Peyer's patch (tissue), 4 donors: ENCODE measurements around the gene THSD7A. TPM values are rescaled to one million over a fixed set of nuclear protein-coding genes. Genes with fewer than 3 reads are reported as not detected.
"Not testable (repeated sequence)": the region's sequence is repeated elsewhere in the genome, so short reads cannot be mapped to it uniquely, and the experiment has no call there.

Source experiments
- DNase-seq, 3 donors: peaks; one replicate each; pipeline ENCODE4 v3.0.0-alpha.2; 2017 to 2019
- H3K27ac ChIP-seq, 4 donors: fragments of 200-600 bp; sonication (generic); one replicate each; pipeline ENCODE4 v1.5.1; 2016 to 2019
- H3K27me3 ChIP-seq, 2 donors: fragments of 200-600 bp; sonication (generic); one replicate each; pipeline ENCODE4 v1.5.1; 2019
- H3K36me3 ChIP-seq, 3 donors: fragments of 200-600 bp; sonication (generic); one replicate each; pipeline ENCODE4 v1.5.1; 2016 to 2019
- H3K4me1 ChIP-seq, 4 donors: fragments of 200-600 bp; sonication (generic); one replicate each; pipeline ENCODE4 v1.5.1; 2016 to 2019
- H3K4me3 ChIP-seq, 4 donors: fragments of 200-600 bp; sonication (generic); 1 replicate in 3 of 4; 2 replicates in 1 of 4; pipeline ENCODE4 v1.5.1; 2016 to 2019; ENCODE audit warnings: mild to moderate bottlenecking in 1 of 4
- H3K9me3 ChIP-seq, 4 donors: fragments of 200-600 bp; sonication (generic); one replicate each; pipeline ENCODE4 v1.5.1; 2016 to 2019; ENCODE audit warnings: mild to moderate bottlenecking in 1 of 4
- CTCF ChIP-seq, 6 experiments: fragments of 450-650 bp in 4 of 6; fragments of 200-600 bp in 2 of 6; sonication (generic) in 1 of 6; IDR thresholded peaks; one replicate each; pipeline ENCODE4 v1.5.1; 2017 to 2019; ENCODE audit warnings: antibody characterized with exemption in 6 of 6, mild to moderate bottlenecking in 3 of 6, moderate library complexity in 1 of 6
- POLR2A ChIP-seq, 2 donors: fragments of 450-650 bp; IDR thresholded peaks; one replicate each; pipeline ENCODE4 v1.5.1; 2017; ENCODE audit warnings: antibody characterized with exemption in 2 of 2, mild to moderate bottlenecking in 2 of 2, moderate library complexity in 2 of 2
- total RNA-seq, 4 donors: library from RNA; depleted of rRNA; stranded (reverse); fragments of >200 nt; gene quantifications; one replicate each; pipeline ENCODE4 v1.1.0, GENCODE V29; 2016

Gene THSD7A
- total RNA-seq, 4 donors from 2014 or later, result 0.53 to 4.1 (median 2.1) TPM

GRCh38 chr7:11529382-11529781 lies 302.6 kb downstream of the THSD7A start:
- H3K9me3 ChIP-seq, result no peaks in the 10 kb centered on the region
- H3K27me3 ChIP-seq, result no peaks in the 10 kb centered on the region

GRCh38 chr7:11527707-11528106 lies 304.3 kb downstream of the THSD7A start:
- no peaks in the 10 kb centered on the region for H3K4me1 ChIP-seq
- TF ChIP-seq CTCF (IDR thresholded peaks at IDR 0.05) (no peak), POLR2A (IDR thresholded peaks at IDR 0.05) (no peak)
- no peak overlapping the region for H3K4me3 ChIP-seq
- H3K27ac ChIP-seq, result no peak overlapping the region
- no peaks in the 10 kb centered on the region for H3K36me3 ChIP-seq
- DNase-seq, result no peak
- H3K9me3 ChIP-seq, result no peaks in the 10 kb centered on the region
- no peaks in the 10 kb centered on the region for H3K27me3 ChIP-seq

More at GRCh38 chr7:11529382-11529781, 302.6 kb downstream of the THSD7A start:
- DNase-seq, result no peak
- H3K4me1 ChIP-seq, result no peaks in the 10 kb centered on the region
- H3K36me3 ChIP-seq, result no peaks in the 10 kb centered on the region
- H3K27ac ChIP-seq, result no peak overlapping the region
- no peak for TF ChIP-seq POLR2A (IDR thresholded peaks at IDR 0.05)
- no peak for TF ChIP-seq CTCF (IDR thresholded peaks at IDR 0.05)
- H3K4me3 ChIP-seq, result no peak overlapping the region

- Histone ChIP-seq H3K27ac (no peak overlapping the region), H3K27me3 (no peaks in the 10 kb centered on the region), H3K9me3 (no peaks in the 10 kb centered on the region), H3K4me3 (no peak overlapping the region), H3K36me3 (no peaks in the 10 kb centered on the region), H3K4me1 (no peaks in the 10 kb centered on the region)
- DNase-seq, result no peak
- no peak for TF ChIP-seq POLR2A (IDR thresholded peaks at IDR 0.05)
- TF ChIP-seq CTCF (IDR thresholded peaks at IDR 0.05), result no peak
Observed at GRCh38 chr7:11524476-11525397, 307.3 kb downstream of the THSD7A start.

GRCh38 chr7:11521964-11522499 lies 310.0 kb downstream of the THSD7A start:
- H3K27me3 ChIP-seq, H3K4me1 ChIP-seq, H3K9me3 ChIP-seq, DNase-seq, H3K27ac ChIP-seq, H3K4me3 ChIP-seq, H3K36me3 ChIP-seq: not testable (repeated sequence)

GRCh38 chr7:11517853-11518252 lies 314.1 kb downstream of the THSD7A start:
- no peak for DNase-seq
- TF ChIP-seq CTCF (IDR thresholded peaks at IDR 0.05) (no peak), POLR2A (IDR thresholded peaks at IDR 0.05) (no peak)
- Histone ChIP-seq H3K27me3 (no peaks in the 10 kb centered on the region), H3K4me3 (no peak overlapping the region), H3K4me1 (no peaks in the 10 kb centered on the region), H3K36me3 (no peaks in the 10 kb centered on the region), H3K9me3 (no peaks in the 10 kb centered on the region), H3K27ac (no peak overlapping the region)

- no peak for DNase-seq
- no peaks in the 10 kb centered on the region for H3K9me3 ChIP-seq
- H3K27ac ChIP-seq, result no peak overlapping the region
- TF ChIP-seq CTCF (IDR thresholded peaks at IDR 0.05) (no peak), POLR2A (IDR thresholded peaks at IDR 0.05) (no peak)
- H3K36me3 ChIP-seq, result no peaks in the 10 kb centered on the region
- H3K4me1 ChIP-seq, result no peaks in the 10 kb centered on the region
- no peaks in the 10 kb centered on the region for H3K27me3 ChIP-seq
- no peak overlapping the region for H3K4me3 ChIP-seq
Observed at GRCh38 chr7:11516328-11516727, 315.7 kb downstream of the THSD7A start.
